Measurements from ENCODE around the gene WDR27. TPM values are rescaled to one million over a fixed set of nuclear protein-coding genes. Genes with fewer than 3 reads are reported as not detected.

WDR27 gene
- total and polyA plus RNA-seq, 12 donors = 6.0 to 66.7 (median 27.7) TPM

GRCh38 chr6:169589699-169590257, 112.1 kb downstream of the WDR27 start:
- Histone ChIP-seq H3K27me3 (no peaks in the 10 kb centered on the region), H3K4me3 (no peak overlapping the region), H3K4me1 (replicated peaks in 1 of 2) (peaks cover 0 to 17% of the 10 kb centered on the region in 2 donors), H3K36me3 (replicated peaks in 1 of 2) (no peaks in the 10 kb centered on the region), H3K9me3 (replicated peaks in 1 of 3) (no peaks in the 10 kb centered on the region), H3K27ac (peak overlapping the region in 2 of 5 donors; percentile 8 to 35)
- intact Hi-C loops (cut with DNase I) = no loop called here
- 45 to 53% (median 52%) methylated on average over 6 of the region's 6 CpGs for WGBS, 4 donors
- no peak for DNase-seq
- TF ChIP-seq, protein P1, sequence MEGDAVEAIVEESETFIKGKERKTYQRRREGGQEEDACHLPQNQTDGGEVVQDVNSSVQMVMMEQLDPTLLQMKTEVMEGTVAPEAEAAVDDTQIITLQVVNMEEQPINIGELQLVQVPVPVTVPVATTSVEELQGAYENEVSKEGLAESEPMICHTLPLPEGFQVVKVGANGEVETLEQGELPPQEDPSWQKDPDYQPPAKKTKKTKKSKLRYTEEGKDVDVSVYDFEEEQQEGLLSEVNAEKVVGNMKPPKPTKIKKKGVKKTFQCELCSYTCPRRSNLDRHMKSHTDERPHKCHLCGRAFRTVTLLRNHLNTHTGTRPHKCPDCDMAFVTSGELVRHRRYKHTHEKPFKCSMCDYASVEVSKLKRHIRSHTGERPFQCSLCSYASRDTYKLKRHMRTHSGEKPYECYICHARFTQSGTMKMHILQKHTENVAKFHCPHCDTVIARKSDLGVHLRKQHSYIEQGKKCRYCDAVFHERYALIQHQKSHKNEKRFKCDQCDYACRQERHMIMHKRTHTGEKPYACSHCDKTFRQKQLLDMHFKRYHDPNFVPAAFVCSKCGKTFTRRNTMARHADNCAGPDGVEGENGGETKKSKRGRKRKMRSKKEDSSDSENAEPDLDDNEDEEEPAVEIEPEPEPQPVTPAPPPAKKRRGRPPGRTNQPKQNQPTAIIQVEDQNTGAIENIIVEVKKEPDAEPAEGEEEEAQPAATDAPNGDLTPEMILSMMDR (IDR thresholded peaks at IDR 0.05) = no peak
- TF ChIP-seq POLR2A (IDR thresholded peaks at IDR 0.05) = no peak

DNA sequence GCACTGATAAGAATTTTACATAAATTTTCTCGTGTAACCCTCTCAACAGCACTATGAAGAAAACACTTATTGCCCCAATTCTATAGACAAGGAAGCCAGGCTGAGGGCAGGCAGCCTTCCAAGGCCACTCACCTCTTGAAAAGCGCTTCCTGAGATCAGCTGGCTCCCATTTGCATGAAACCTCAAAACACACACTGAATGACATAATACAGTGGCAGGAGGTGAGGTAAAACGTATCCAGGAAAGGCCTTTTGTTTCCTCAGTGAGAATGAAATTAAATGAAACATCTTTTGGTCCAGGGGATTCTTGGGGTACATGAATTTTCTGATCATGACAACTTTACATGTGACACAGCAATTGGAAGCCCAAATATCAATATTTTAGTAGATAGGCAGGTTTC, 112.5 kb downstream of the WDR27 start:
- Histone ChIP-seq H3K4me3 (no peak overlapping the region), H3K27ac (peak overlapping the region in 2 of 5 donors; percentile 8 to 35), H3K27me3 (no peaks in the 10 kb centered on the region), H3K4me1 (replicated peaks in 1 of 2) (peaks cover 0 to 17% of the 10 kb centered on the region in 2 donors), H3K36me3 (replicated peaks in 1 of 2) (no peaks in the 10 kb centered on the region), H3K9me3 (replicated peaks in 1 of 3) (no peaks in the 10 kb centered on the region)
- DNase-seq = peak in 3 of 7 donors; percentile 28 to 67 (median 67)
- intact Hi-C loops (cut with DNase I) = no loop called here
- no peak for TF ChIP-seq POLR2A (IDR thresholded peaks at IDR 0.05)
- TF ChIP-seq, protein P1 (IDR thresholded peaks at IDR 0.05) = no peak
- WGBS, 4 donors = 25 to 37% (median 30%) methylated on average over 2 to 3 of the region's 3 CpGs

DNA sequence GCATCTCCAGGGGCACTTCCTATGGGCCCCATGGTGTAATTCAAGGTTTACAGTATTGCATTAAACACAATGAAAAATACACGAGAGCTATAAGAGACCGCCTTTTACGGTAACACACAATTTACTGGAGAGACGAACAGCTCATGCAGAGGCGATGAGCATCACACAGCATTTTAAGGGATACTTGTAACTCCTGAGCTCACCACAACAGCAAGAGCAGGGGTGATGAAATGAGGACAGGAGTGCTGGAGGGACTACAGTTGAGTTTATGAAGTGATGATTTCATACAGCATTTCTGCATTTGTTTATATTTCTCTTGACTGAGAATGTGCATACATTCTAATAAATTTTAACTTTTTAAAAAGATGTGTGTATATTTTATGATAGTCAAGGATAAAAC, 113.9 kb downstream of the WDR27 start:
- Histone ChIP-seq H3K9me3 (replicated peaks in 1 of 3) (no peaks in the 10 kb centered on the region), H3K27me3 (no peaks in the 10 kb centered on the region), H3K4me3 (no peak overlapping the region), H3K4me1 (replicated peaks in 1 of 2) (peaks cover 0 to 17% of the 10 kb centered on the region in 2 donors), H3K36me3 (replicated peaks in 1 of 2) (no peaks in the 10 kb centered on the region), H3K27ac (no peak overlapping the region)
- TF ChIP-seq, protein P1 (IDR thresholded peaks at IDR 0.05) = no peak
- TF ChIP-seq POLR2A (IDR thresholded peaks at IDR 0.05) = no peak
- DNase-seq = no peak
- WGBS, 4 donors = 94 to 99% (median 96%) methylated on average over 5 of the region's 5 CpGs
- intact Hi-C loops (cut with DNase I) = no loop called here

DNA sequence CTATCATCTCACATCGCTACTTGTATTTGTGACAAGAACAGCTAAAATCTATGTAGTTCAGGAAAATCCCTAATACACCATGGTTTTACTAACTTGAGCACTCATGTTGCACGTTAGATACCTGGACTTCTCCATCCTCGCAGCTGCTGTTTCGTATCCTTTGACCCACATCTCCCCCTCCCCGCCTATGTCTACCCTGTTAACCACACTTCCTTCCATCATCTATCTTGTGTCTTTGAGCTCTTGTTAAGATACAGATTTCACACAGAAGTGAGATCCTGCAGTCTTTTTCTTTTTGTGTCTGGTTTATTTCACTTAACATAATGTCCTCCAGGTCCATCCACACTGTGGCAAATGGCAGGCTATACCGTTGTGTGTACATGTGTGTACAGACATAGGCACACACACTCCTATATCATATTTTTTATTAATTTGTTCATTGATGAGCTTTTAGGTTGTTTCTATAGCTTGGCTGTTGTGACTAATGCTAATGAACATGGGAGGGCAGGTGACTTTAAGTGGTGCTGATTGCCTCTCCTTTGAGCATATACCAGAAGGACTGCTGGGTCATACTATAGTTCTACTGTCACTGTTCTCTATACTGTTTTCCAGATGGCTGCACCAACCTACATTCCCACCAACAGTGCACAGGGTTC, 117.8 kb downstream of the WDR27 start:
- Histone ChIP-seq H3K27ac (no peak overlapping the region), H3K27me3 (no peaks in the 10 kb centered on the region), H3K4me1 (replicated peaks in 1 of 2) (peaks cover 0 to 5% of the 10 kb centered on the region in 2 donors), H3K4me3 (no peak overlapping the region), H3K9me3 (replicated peaks in 1 of 3) (no peaks in the 10 kb centered on the region), H3K36me3 (replicated peaks in 1 of 2) (no peaks in the 10 kb centered on the region)
- DNase-seq = no peak
- 76 to 90% (median 83%) methylated on average over 6 of the region's 6 CpGs for WGBS, 4 donors
- intact Hi-C loops (cut with DNase I) = no loop called here
- TF ChIP-seq, protein P1 (IDR thresholded peaks at IDR 0.05) = no peak
- no peak for TF ChIP-seq POLR2A (IDR thresholded peaks at IDR 0.05)
